ENCODE measurements around the gene FBXO38. TPM values are rescaled to one million over a fixed set of nuclear protein-coding genes. Genes with fewer than 3 reads are reported as not detected.

Gene FBXO38
- total and polyA plus RNA-seq, 2 of the 13 experiments (the other 11 are each of a cell fraction or from before 2014, with no cell fraction given) = 24.8 to 35.9 TPM

- no peak for TF ChIP-seq NR0B2 (CRISPR knock-in tag; IDR thresholded peaks at IDR 0.05)
- no peak for TF ChIP-seq ZNF549 (CRISPR knock-in tag; IDR thresholded peaks at IDR 0.05)
- TF ChIP-seq KDM6A (CRISPR knock-in tag; IDR thresholded peaks at IDR 0.05; ENCODE audit: low read depth) = no peak
- no peak for TF ChIP-seq ZNF850 (CRISPR knock-in tag; conservative IDR thresholded peaks at IDR 0.05)
- TF ChIP-seq ZNF674 (CRISPR knock-in tag; IDR thresholded peaks at IDR 0.05; ENCODE audit: low read depth) = no peak
- no peak for TF ChIP-seq ZNF160 (CRISPR knock-in tag; IDR thresholded peaks at IDR 0.05)
- no peak for TF ChIP-seq CENPX (CRISPR knock-in tag; IDR thresholded peaks at IDR 0.05)
- TF ChIP-seq RARG (CRISPR knock-in tag; IDR thresholded peaks at IDR 0.05; ENCODE audit: low read depth) = no peak
- TF ChIP-seq MAZ (IDR thresholded peaks at IDR 0.05; ENCODE audit: borderline replicate concordance, low read depth, low read length) = no peak
- no peak for TF ChIP-seq MAZ (CRISPR knock-in tag; IDR thresholded peaks at IDR 0.05; ENCODE audit: low read depth)
- TF ChIP-seq PBX2 (CRISPR knock-in tag; IDR thresholded peaks at IDR 0.05) = no peak
- TF ChIP-seq REST (IDR thresholded peaks at IDR 0.05; ENCODE audit: borderline replicate concordance in 1 of 2, low read depth in 1 of 2, low read length in 2 of 2) = no peak
- TF ChIP-seq ZNF784 (CRISPR knock-in tag; IDR thresholded peaks at IDR 0.05; ENCODE audit: borderline replicate concordance) = no peak
- TF ChIP-seq ZNF407 (CRISPR knock-in tag; IDR thresholded peaks at IDR 0.05; ENCODE audit: not compliant biosample characterization) = no peak
Observed at GRCh38 chr5:148374690-148375360, 8.9 kb upstream of the FBXO38 start (continued).

Measured in HepG2 (cell line).